ENCODE data around the gene STT3B. TPM values are rescaled to one million over a fixed set of nuclear protein-coding genes. Genes with fewer than 3 reads are reported as not detected.

Gene STT3B
- total and polyA plus RNA-seq, 2 of the 4 experiments (the other 2 are of a cell fraction), result 45.5 to 86.4 TPM

DNA sequence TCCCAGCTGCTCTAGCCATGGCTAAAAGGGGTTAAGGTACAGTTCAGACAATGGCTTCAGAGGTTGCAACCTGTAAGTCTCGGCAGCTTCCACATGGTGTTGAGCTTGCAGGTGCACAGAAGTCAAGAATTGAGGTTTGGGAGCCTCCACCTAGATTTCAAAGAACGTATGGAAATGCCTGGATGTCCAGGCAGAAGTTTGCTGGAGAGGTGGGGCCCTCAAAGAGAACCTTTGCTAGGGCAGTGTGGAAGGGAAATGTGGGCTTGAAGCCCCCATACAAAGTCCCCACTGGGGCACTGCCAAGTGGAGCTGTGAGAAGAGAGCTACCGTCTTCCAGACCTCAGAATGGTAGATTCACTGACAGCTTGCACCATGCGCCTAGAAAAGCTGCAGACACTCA is 73.7 kb downstream of the STT3B start:
- WGBS, 2 experiments (ENCODE audit: extremely low coverage in 2 of 2, insufficient read length in 1 of 2), result 100% methylated on average over 2 of the region's 4 CpGs; no CpG with 5 or more reads in 1 of the 2 experiments
- no TSS peak for BruUV-seq (replicated peaks)
- in situ Hi-C loops (cut with MboI; ENCODE audit: low sequenced_read_pairs), result loop anchor here (25.0 kb wide), 1 partner anchor 531 kb away; no protein-coding TSS in a partner anchor

More for the DNA sequence above, 73.7 kb downstream of the STT3B start:
- no peak overlapping the region for H2AK5ac ChIP-seq (ENCODE audit: low read depth, low read length)
- H3K79me1 ChIP-seq (ENCODE audit: low read depth in 1 of 2, low read length in 2 of 2), result peaks cover 6 to 17% of the 10 kb centered on the region in 2 experiments; a peak in 3 of 4 replicates
- H2BK5ac ChIP-seq (ENCODE audit: low read depth, low read length, poor library complexity, severe bottlenecking), result no peak overlapping the region
- CTCF ChIA-PET, result no interaction called here
- no peak overlapping the region for H2BK20ac ChIP-seq (ENCODE audit: low read depth, low read length)
- no peak for ATAC-seq (ENCODE audit: low read depth)
- TF ChIP-seq RCOR1 (IDR thresholded peaks at IDR 0.05; ENCODE audit: insufficient replicate concordance, low read length) (no peak), POLR2A (IDR thresholded peaks at IDR 0.05; ENCODE audit: low read depth, low read length) (no peak), MXI1 (IDR thresholded peaks at IDR 0.05; ENCODE audit: borderline replicate concordance, low read depth, low read length) (no peak), RFX5 (IDR thresholded peaks at IDR 0.05; ENCODE audit: low read depth, low read length) (no peak), MAFK (IDR thresholded peaks at IDR 0.05; ENCODE audit: low read depth, low read length) (no peak)
- TF ChIP-seq, protein P1, sequence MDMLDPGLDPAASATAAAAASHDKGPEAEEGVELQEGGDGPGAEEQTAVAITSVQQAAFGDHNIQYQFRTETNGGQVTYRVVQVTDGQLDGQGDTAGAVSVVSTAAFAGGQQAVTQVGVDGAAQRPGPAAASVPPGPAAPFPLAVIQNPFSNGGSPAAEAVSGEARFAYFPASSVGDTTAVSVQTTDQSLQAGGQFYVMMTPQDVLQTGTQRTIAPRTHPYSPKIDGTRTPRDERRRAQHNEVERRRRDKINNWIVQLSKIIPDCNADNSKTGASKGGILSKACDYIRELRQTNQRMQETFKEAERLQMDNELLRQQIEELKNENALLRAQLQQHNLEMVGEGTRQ (IDR thresholded peaks at IDR 0.05; ENCODE audit: low read depth, low read length), result no peak
- TF ChIP-seq, protein P2, sequence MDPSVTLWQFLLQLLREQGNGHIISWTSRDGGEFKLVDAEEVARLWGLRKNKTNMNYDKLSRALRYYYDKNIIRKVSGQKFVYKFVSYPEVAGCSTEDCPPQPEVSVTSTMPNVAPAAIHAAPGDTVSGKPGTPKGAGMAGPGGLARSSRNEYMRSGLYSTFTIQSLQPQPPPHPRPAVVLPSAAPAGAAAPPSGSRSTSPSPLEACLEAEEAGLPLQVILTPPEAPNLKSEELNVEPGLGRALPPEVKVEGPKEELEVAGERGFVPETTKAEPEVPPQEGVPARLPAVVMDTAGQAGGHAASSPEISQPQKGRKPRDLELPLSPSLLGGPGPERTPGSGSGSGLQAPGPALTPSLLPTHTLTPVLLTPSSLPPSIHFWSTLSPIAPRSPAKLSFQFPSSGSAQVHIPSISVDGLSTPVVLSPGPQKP (IDR thresholded peaks at IDR 0.05; ENCODE audit: borderline replicate concordance, low read depth, low read length), result no peak
- H4K91ac ChIP-seq (ENCODE audit: insufficient read depth, low read depth, low read length), result no peak overlapping the region
- no peaks in the 10 kb centered on the region for H3K9me1 ChIP-seq (ENCODE audit: insufficient read depth, low read length)
- H3K4me3 ChIP-seq (ENCODE audit: insufficient read depth, low read depth, low read length), result no peak overlapping the region
- peaks cover 4% of the 10 kb centered on the region; the same call in 1 of the 2 replicates for H3K9me3 ChIP-seq (ENCODE audit: control insufficient read depth, insufficient read depth, low read length)
- no peak overlapping the region for H3K18ac ChIP-seq (ENCODE audit: low read depth, low read length)
- no peaks in the 10 kb centered on the region for H3K27me3 ChIP-seq (ENCODE audit: control insufficient read depth, insufficient read depth, low read length)
- no peak overlapping the region for H3K27ac ChIP-seq (ENCODE audit: insufficient read depth, low read length)
- H2BK15ac ChIP-seq (ENCODE audit: low read depth, low read length), result no peak overlapping the region
- no peak overlapping the region for H3K14ac ChIP-seq (replicated peaks; ENCODE audit: low read depth, low read length)
- no peak overlapping the region for H3K23ac ChIP-seq (ENCODE audit: low read depth, low read length)
- H3K36me3 ChIP-seq (ENCODE audit: control insufficient read depth, insufficient read depth, low read length), result peaks cover 7% of the 10 kb centered on the region
- no peak overlapping the region for H4K5ac ChIP-seq (ENCODE audit: low read depth, low read length)
- H3K9ac ChIP-seq (ENCODE audit: low read depth, low read length), result no peak overlapping the region
- DNase-seq, result no peak
- H4K20me1 ChIP-seq (ENCODE audit: insufficient read depth, low read length), result no peaks in the 10 kb centered on the region
- dilution Hi-C loops (cut with HindIII; ENCODE audit: low sequenced_read_pairs, unreplicated experiment) (no loop called here), intact Hi-C loops (cut with micrococcal nuclease) (no loop called here)
- H2BK120ac ChIP-seq (ENCODE audit: low read depth, low read length), result no peak overlapping the region
- H2AK9ac ChIP-seq (replicated peaks; ENCODE audit: low read depth, low read length, poor library complexity), result no peak overlapping the region
- POLR2A ChIA-PET (ENCODE audit: unreplicated experiment), result no interaction called here
- H2AFZ ChIP-seq (replicated peaks; ENCODE audit: low read length, poor library complexity), result no peak overlapping the region
- H3K4me1 ChIP-seq (ENCODE audit: control insufficient read depth, insufficient read depth, low read length), result no peaks in the 10 kb centered on the region
- H3K4me2 ChIP-seq (ENCODE audit: low read depth, low read length), result no peak overlapping the region
- no peak overlapping the region for H4K8ac ChIP-seq (ENCODE audit: low read depth in 2 of 2, low read length in 2 of 2)
- no peak overlapping the region for H3K56ac ChIP-seq (ENCODE audit: extremely low read depth, insufficient read depth, low read length)
- no peak overlapping the region for H3K4ac ChIP-seq (ENCODE audit: low read depth, low read length)
